Mesenchymal stem cell (in vitro differentiated cells and primary cell): Measurements from ENCODE around the gene HSP90AB1.

Experiments used
- DNase-seq: peaks from one replicate; pipeline ENCODE4 v3.0.0-alpha.2; 2013
- H2AFZ ChIP-seq: one replicate; pipeline ENCODE4 v1.6.1; 2013; ENCODE audit warnings: low read depth, mild to moderate bottlenecking, control low read depth, inconsistent platforms, low read length, moderate library complexity
- H2AK5ac ChIP-seq: 2 replicates; pipeline ENCODE4 v1.6.1; 2013; ENCODE audit warnings: low read length, moderate library complexity, mild to moderate bottlenecking, inconsistent platforms; ENCODE audit not compliant: severe bottlenecking
- H2BK120ac ChIP-seq: one replicate; pipeline ENCODE4 v1.6.1; 2013; ENCODE audit warnings: low read depth, mild to moderate bottlenecking, inconsistent platforms, low read length, moderate library complexity
- H2BK12ac ChIP-seq, 2 experiments: one replicate each; pipeline ENCODE4 v1.6.1; 2013; ENCODE audit warnings: inconsistent platforms in 2 of 2, low read length in 2 of 2, mild to moderate bottlenecking in 2 of 2, moderate library complexity in 2 of 2, control low read depth in 1 of 2
- H2BK15ac ChIP-seq: one replicate; pipeline ENCODE4 v1.6.1; 2013; ENCODE audit warnings: mild to moderate bottlenecking, low read depth, inconsistent platforms; ENCODE audit not compliant: poor library complexity, severe bottlenecking
- H2BK5ac ChIP-seq: 2 replicates; pipeline ENCODE4 v1.6.1; 2013; ENCODE audit warnings: low read depth, mild to moderate bottlenecking, low read length, control low read depth, inconsistent platforms; ENCODE audit not compliant: poor library complexity, severe bottlenecking
- H3K14ac ChIP-seq, 2 experiments: one replicate each; pipeline ENCODE4 v1.6.1; 2013; ENCODE audit warnings: inconsistent platforms in 2 of 2, low read length in 2 of 2, control low read depth in 1 of 2, mild to moderate bottlenecking in 1 of 2, moderate library complexity in 1 of 2
- H3K18ac ChIP-seq, 2 experiments: one replicate each; pipeline ENCODE4 v1.6.1; 2013; ENCODE audit warnings: inconsistent platforms in 2 of 2, low read length in 2 of 2, control low read depth in 1 of 2, low read depth in 1 of 2, mild to moderate bottlenecking in 1 of 2
- H3K23ac ChIP-seq, 2 experiments: one replicate each; pipeline ENCODE4 v1.6.1; 2013; ENCODE audit warnings: inconsistent platforms in 2 of 2, low read length in 2 of 2, mild to moderate bottlenecking in 2 of 2, moderate library complexity in 2 of 2, control low read depth in 1 of 2
- H3K27ac ChIP-seq: 2 replicates; pipeline ENCODE4 v1.5.1; 2013; ENCODE audit warnings: mild to moderate bottlenecking, moderate library complexity, low read length, control low read depth, inconsistent platforms; ENCODE audit not compliant: poor library complexity, severe bottlenecking
- H3K27me3 ChIP-seq, 2 experiments: 2 replicates each; pipeline versions ENCODE4 v1.6.1 to v1.7.0; 2013; ENCODE audit warnings: low read length in 2 of 2, mild to moderate bottlenecking in 2 of 2, moderate library complexity in 2 of 2, control low read depth in 1 of 2, inconsistent platforms in 1 of 2; ENCODE audit not compliant: control insufficient read depth in 1 of 2, insufficient read depth in 1 of 2
- H3K36me3 ChIP-seq, 2 experiments: 2 replicates each; pipeline versions ENCODE4 v1.6.1 to v1.7.0; 2013; ENCODE audit warnings: low read length in 2 of 2, control low read depth in 1 of 2, inconsistent platforms in 1 of 2, low read depth in 1 of 2, mild to moderate bottlenecking in 1 of 2; ENCODE audit not compliant: insufficient read depth in 2 of 2, control insufficient read depth in 1 of 2
- H3K4ac ChIP-seq, 2 experiments: one replicate each; pipeline ENCODE4 v1.6.1; 2013; ENCODE audit warnings: inconsistent platforms in 2 of 2, low read length in 2 of 2, mild to moderate bottlenecking in 2 of 2, moderate library complexity in 2 of 2, control low read depth in 1 of 2, low read depth in 1 of 2
- H3K4me1 ChIP-seq: 2 replicates; pipeline ENCODE4 v1.6.1; 2013; ENCODE audit warnings: low read depth, low read length, control low read depth; ENCODE audit not compliant: control insufficient read depth, insufficient read depth
- H3K4me2 ChIP-seq: 2 replicates; pipeline ENCODE4 v1.6.1; 2013; ENCODE audit warnings: low read length, mild to moderate bottlenecking, inconsistent platforms; ENCODE audit not compliant: poor library complexity, severe bottlenecking
- H3K4me3 ChIP-seq, 2 experiments: 2 replicates each; pipeline versions ENCODE4 v1.5.1 to v1.7.0; 2013; ENCODE audit warnings: low read length in 2 of 2, mild to moderate bottlenecking in 2 of 2, control low read depth in 1 of 2, low read depth in 1 of 2; ENCODE audit not compliant: insufficient read depth in 1 of 2
- H3K79me1 ChIP-seq: replicated peaks from 2 replicates; pipeline ENCODE4 v1.6.1; 2013; ENCODE audit warnings: mild to moderate bottlenecking, control low read depth, low read length, inconsistent platforms; ENCODE audit not compliant: poor library complexity, severe bottlenecking
- H3K9ac ChIP-seq: 2 replicates; pipeline ENCODE4 v1.7.0; 2013; ENCODE audit warnings: mild to moderate bottlenecking, low read length, moderate library complexity
- H3K9me3 ChIP-seq: 2 replicates; pipeline ENCODE4 v1.7.0; 2013; ENCODE audit warnings: mild to moderate bottlenecking, low read length; ENCODE audit not compliant: control insufficient read depth
- H4K8ac ChIP-seq: one replicate; pipeline ENCODE4 v1.6.1; 2013; ENCODE audit warnings: inconsistent platforms, mild to moderate bottlenecking, low read length, moderate library complexity
- H4K91ac ChIP-seq: one replicate; pipeline ENCODE4 v1.6.1; 2013; ENCODE audit warnings: mild to moderate bottlenecking, low read length, inconsistent platforms
- WGBS: methylation state at CpG from one replicate; pipeline ENCODE4 v1.1.7; 2013; ENCODE audit warnings: mixed read lengths; 5-methylcytosine and 5-hydroxymethylcytosine counted together

The HSP90AB1 gene

GRCh38 chr6:44269178-44269920, 22.4 kb downstream of the HSP90AB1 start:
- Histone ChIP-seq H2BK5ac (no peak overlapping the region), H4K8ac (no peak overlapping the region), H2BK15ac (no peak overlapping the region), H3K4ac (no peak overlapping the region), H3K4me1 (peaks cover 5% of the 10 kb centered on the region), H4K91ac (no peak overlapping the region), H3K79me1 (no peaks in the 10 kb centered on the region), H3K18ac (no peak overlapping the region), H3K9me3 (no peaks in the 10 kb centered on the region), H3K4me3 (no peak overlapping the region), H3K27me3 (peaks cover 56 to 63% of the 10 kb centered on the region in 2 experiments), H3K23ac (no peak overlapping the region), H3K36me3 (no peaks in the 10 kb centered on the region), H3K9ac (no peak overlapping the region), H3K27ac (no peak overlapping the region), H2AK5ac (no peak overlapping the region), H2AFZ (no peak overlapping the region), H3K4me2 (no peak overlapping the region), H3K14ac (no peak overlapping the region), H2BK120ac (no peak overlapping the region), H2BK12ac (no peak overlapping the region)
- no CpG with 5 or more reads among the region's 1 CpG for WGBS
- DNase-seq = no peak

GRCh38 chr6:44269921-44270525, 23.1 kb downstream of the HSP90AB1 start, which contains the start of gene TMEM151B:
Gene TMEM151B, plus strand, starts transcription at chr6:44270450. Its CDS starts 293 bp downstream, at chr6:44270743.
- Histone ChIP-seq H2BK5ac (no peak within 1 kb of the TSS), H3K27ac (no peak within 1 kb of the TSS), H3K4me1 (peaks cover 2% of the 10 kb centered on the region), H3K4ac (no peak within 1 kb of the TSS), H2AFZ (no peak within 1 kb of the TSS), H2BK15ac (no peak within 1 kb of the TSS), H3K23ac (no peak within 1 kb of the TSS), H3K14ac (no peak within 1 kb of the TSS), H3K18ac (no peak within 1 kb of the TSS), H4K91ac (no peak within 1 kb of the TSS), H3K4me3 (peak within 1 kb of the TSS in 1 of 2 experiments; percentile 48), H2BK12ac (no peak within 1 kb of the TSS), H2BK120ac (no peak within 1 kb of the TSS), H2AK5ac (no peak within 1 kb of the TSS), H3K4me2 (peak within 1 kb of the TSS; percentile 70), H3K9me3 (no peaks in the 10 kb centered on the region), H4K8ac (no peak within 1 kb of the TSS), H3K27me3 (peaks cover 59 to 65% of the 10 kb centered on the region in 2 experiments), H3K9ac (no peak within 1 kb of the TSS), H3K36me3 (no peaks in the 10 kb centered on the region), H3K79me1 (no peaks in the 10 kb centered on the region)
- no peak for DNase-seq
- 11% methylated on average over 9 of the region's 29 CpGs for WGBS

- H3K4me3 ChIP-seq = peak overlapping the region in 1 of 2 experiments; percentile 48
- H4K91ac ChIP-seq = no peak overlapping the region
- H2BK5ac ChIP-seq = no peak overlapping the region
- H3K9ac ChIP-seq = no peak overlapping the region
- H3K27me3 ChIP-seq = peaks cover 65 to 67% of the 10 kb centered on the region in 2 experiments
- H3K4me2 ChIP-seq = peak overlapping the region; percentile 70
- H3K36me3 ChIP-seq = no peaks in the 10 kb centered on the region
- H2BK12ac ChIP-seq = no peak overlapping the region
- no peak overlapping the region for H3K14ac ChIP-seq
- no peaks in the 10 kb centered on the region for H3K9me3 ChIP-seq
- no peak overlapping the region for H2AK5ac ChIP-seq
- no peak overlapping the region for H2BK15ac ChIP-seq
- H2AFZ ChIP-seq = no peak overlapping the region
- peaks cover 4% of the 10 kb centered on the region for H3K4me1 ChIP-seq
- H3K18ac ChIP-seq = no peak overlapping the region
- H2BK120ac ChIP-seq = no peak overlapping the region
- H3K79me1 ChIP-seq = no peaks in the 10 kb centered on the region
- DNase-seq = no peak
- no peak overlapping the region for H3K27ac ChIP-seq
- no peak overlapping the region for H4K8ac ChIP-seq
- 3% methylated on average over 33 of the region's 90 CpGs for WGBS
- no peak overlapping the region for H3K4ac ChIP-seq
- no peak overlapping the region for H3K23ac ChIP-seq
These were observed 23.9 kb downstream of the HSP90AB1 start for GRCh38 chr6:44270526-44271405.

- H3K27ac ChIP-seq = no peak overlapping the region
- no peak overlapping the region for H3K4me2 ChIP-seq
- 88% methylated on average over 6 of the region's 6 CpGs for WGBS
- no peak overlapping the region for H3K18ac ChIP-seq
- no peak overlapping the region for H3K9ac ChIP-seq
- peaks cover 3% of the 10 kb centered on the region for H3K4me1 ChIP-seq
- H3K4me3 ChIP-seq = no peak overlapping the region
- no peak overlapping the region for H3K4ac ChIP-seq
- no peak for DNase-seq
- no peak overlapping the region for H3K23ac ChIP-seq
- H4K91ac ChIP-seq = no peak overlapping the region
- H2BK12ac ChIP-seq = no peak overlapping the region
- H3K14ac ChIP-seq = no peak overlapping the region
- H2BK15ac ChIP-seq = no peak overlapping the region
- no peak overlapping the region for H2BK120ac ChIP-seq
- H3K79me1 ChIP-seq = no peaks in the 10 kb centered on the region
- no peaks in the 10 kb centered on the region for H3K9me3 ChIP-seq
- peaks cover 65 to 72% of the 10 kb centered on the region in 2 experiments for H3K27me3 ChIP-seq
- no peak overlapping the region for H2AK5ac ChIP-seq
- H3K36me3 ChIP-seq = no peaks in the 10 kb centered on the region
- no peak overlapping the region for H2AFZ ChIP-seq
- no peak overlapping the region for H2BK5ac ChIP-seq
- no peak overlapping the region for H4K8ac ChIP-seq
These were observed 24.5 kb downstream of the HSP90AB1 start for GRCh38 chr6:44271406-44271723.
